Neuronal stem cell (in vitro differentiated cells): Measurements from ENCODE around the gene APMAP.
A peak's percentile ranks its signal among the peaks of the same experiment; 100 is the strongest.

Source experiments
- DNase-seq: peaks from one replicate; pipeline ENCODE4 v3.0.0-alpha.2; 2013; ENCODE audit warnings: low spot score
- H2AFZ ChIP-seq: one replicate; pipeline ENCODE4 v1.6.1; 2013; ENCODE audit warnings: mild to moderate bottlenecking, low read length, inconsistent platforms
- H2AK5ac ChIP-seq: 2 replicates; pipeline ENCODE4 v1.6.1; 2013; ENCODE audit warnings: low read depth, mild to moderate bottlenecking, inconsistent platforms, low read length, moderate library complexity, mixed read lengths
- H2BK120ac ChIP-seq: 2 replicates; pipeline ENCODE4 v1.6.1; 2013; ENCODE audit warnings: low read depth, mild to moderate bottlenecking, inconsistent platforms, low read length, moderate library complexity, mixed read lengths
- H2BK12ac ChIP-seq: one replicate; pipeline ENCODE4 v1.6.1; 2013; ENCODE audit warnings: low read length, inconsistent platforms
- H2BK15ac ChIP-seq: 2 replicates; pipeline ENCODE4 v1.6.1; 2013; ENCODE audit warnings: mild to moderate bottlenecking, low read length, inconsistent platforms, mixed read lengths
- H2BK5ac ChIP-seq: one replicate; pipeline ENCODE4 v1.6.1; 2013; ENCODE audit warnings: inconsistent platforms, mild to moderate bottlenecking, low read length, moderate library complexity
- H3K14ac ChIP-seq: one replicate; pipeline ENCODE4 v1.6.1; 2013; ENCODE audit warnings: low read length, inconsistent platforms
- H3K18ac ChIP-seq: 2 replicates; pipeline ENCODE4 v1.6.1; 2013; ENCODE audit warnings: low read length, inconsistent platforms
- H3K23ac ChIP-seq: 2 replicates; pipeline ENCODE4 v1.6.1; 2013; ENCODE audit warnings: low read depth, mild to moderate bottlenecking, mixed read lengths, low read length, inconsistent platforms; ENCODE audit not compliant: poor library complexity
- H3K27ac ChIP-seq: replicated peaks from 3 replicates; pipeline ENCODE4 v1.5.1; 2013; ENCODE audit warnings: low read length, inconsistent platforms
- H3K27me3 ChIP-seq, 3 experiments: 2 replicates each; pipeline ENCODE4 v1.6.1; 2013; ENCODE audit warnings: low read length in 3 of 3, mild to moderate bottlenecking in 2 of 3, inconsistent platforms in 1 of 3, low read depth in 1 of 3, mixed read lengths in 1 of 3, moderate library complexity in 1 of 3; ENCODE audit not compliant: control insufficient read depth in 3 of 3, insufficient read depth in 3 of 3
- H3K36me3 ChIP-seq, 2 donors: replicated peaks in 1 of 2; 2 replicates each; pipeline ENCODE4 v1.6.1; 2013; ENCODE audit warnings: low read length in 2 of 2; ENCODE audit not compliant: control insufficient read depth in 2 of 2, insufficient read depth in 2 of 2
- H3K4ac ChIP-seq: 2 replicates; pipeline ENCODE4 v1.6.1; 2013; ENCODE audit warnings: inconsistent platforms, mild to moderate bottlenecking, low read length, moderate library complexity
- H3K4me1 ChIP-seq, 2 donors: 1 replicate in 1 of 2; 2 replicates in 1 of 2; pipeline ENCODE4 v1.6.1; 2013; ENCODE audit warnings: low read length in 2 of 2, low read depth in 1 of 2; ENCODE audit not compliant: control insufficient read depth in 2 of 2, insufficient read depth in 1 of 2
- H3K4me2 ChIP-seq: one replicate; pipeline ENCODE4 v1.6.1; 2013; ENCODE audit warnings: mild to moderate bottlenecking, low read length, inconsistent platforms; ENCODE audit not compliant: insufficient read depth, poor library complexity, severe bottlenecking
- H3K4me3 ChIP-seq, 2 donors: 2 replicates each; pipeline ENCODE4 v1.5.1; 2013; ENCODE audit warnings: low read length in 2 of 2, mild to moderate bottlenecking in 2 of 2, inconsistent platforms in 1 of 2, moderate library complexity in 1 of 2
- H3K79me1 ChIP-seq: one replicate; pipeline ENCODE4 v1.6.1; 2013; ENCODE audit warnings: low read depth, mild to moderate bottlenecking, inconsistent platforms, low read length, moderate library complexity
- H3K9ac ChIP-seq: one replicate; pipeline ENCODE4 v1.6.1; 2013; ENCODE audit warnings: mild to moderate bottlenecking, low read depth, low read length, inconsistent platforms; ENCODE audit not compliant: poor library complexity
- H3K9me3 ChIP-seq, 2 donors: replicated peaks in 1 of 2; 2 replicates each; pipeline versions ENCODE3 to v1.6.1; 2013; ENCODE audit warnings: low read length in 2 of 2, mild to moderate bottlenecking in 2 of 2, inconsistent platforms in 1 of 2, low read depth in 1 of 2, mixed read lengths in 1 of 2, moderate library complexity in 1 of 2; ENCODE audit not compliant: control insufficient read depth in 2 of 2, insufficient read depth in 1 of 2
- H4K8ac ChIP-seq: one replicate; pipeline ENCODE4 v1.6.1; 2013; ENCODE audit warnings: low read depth, mild to moderate bottlenecking, inconsistent platforms, low read length, moderate library complexity
- H4K91ac ChIP-seq: one replicate; pipeline ENCODE4 v1.6.1; 2013; ENCODE audit warnings: low read length, low read depth, mild to moderate bottlenecking, inconsistent platforms; ENCODE audit not compliant: poor library complexity
- WGBS, 2 donors: extraction: QIAGEN DNeasy Blood & Tissue Kit; methylation state at CpG; one replicate each; pipeline ENCODE4 v1.1.7; 2013; ENCODE audit warnings: missing lambda C conversion rate in 2 of 2, mixed read lengths in 1 of 2; ENCODE audit not compliant: insufficient read length in 2 of 2, insufficient replicate concordance in 1 of 2; ENCODE audit errors: extremely low coverage in 2 of 2; 5-methylcytosine and 5-hydroxymethylcytosine counted together

The APMAP gene

GRCh38 chr20:25032478-25033264, 40.1 kb upstream of the APMAP start:
- Histone ChIP-seq H3K9me3 (peaks cover 0 to 2% of the 10 kb centered on the region in 2 donors), H3K18ac (peak overlapping the region; percentile 93), H2AK5ac (no peak overlapping the region), H3K27me3 (peaks cover 0 to 2% (median 0%) of the 10 kb centered on the region in 3 experiments), H3K23ac (no peak overlapping the region), H3K4me1 (peaks cover 11 to 24% of the 10 kb centered on the region in 2 donors), H3K14ac (no peak overlapping the region), H3K36me3 (no peaks in the 10 kb centered on the region), H2BK120ac (no peak overlapping the region), H2BK5ac (no peak overlapping the region), H3K4me3 (no peak overlapping the region), H3K4me2 (no peak overlapping the region), H3K79me1 (no peaks in the 10 kb centered on the region), H3K27ac (peak overlapping the region; percentile 55), H2AFZ (peak overlapping the region; percentile 87), H3K9ac (no peak overlapping the region), H4K91ac (no peak overlapping the region), H2BK15ac (no peak overlapping the region), H4K8ac (no peak overlapping the region), H3K4ac (no peak overlapping the region), H2BK12ac (no peak overlapping the region)
- DNase-seq = peak; percentile 40
- no CpG with 5 or more reads among the region's 29 CpGs for WGBS, 2 donors

DNA sequence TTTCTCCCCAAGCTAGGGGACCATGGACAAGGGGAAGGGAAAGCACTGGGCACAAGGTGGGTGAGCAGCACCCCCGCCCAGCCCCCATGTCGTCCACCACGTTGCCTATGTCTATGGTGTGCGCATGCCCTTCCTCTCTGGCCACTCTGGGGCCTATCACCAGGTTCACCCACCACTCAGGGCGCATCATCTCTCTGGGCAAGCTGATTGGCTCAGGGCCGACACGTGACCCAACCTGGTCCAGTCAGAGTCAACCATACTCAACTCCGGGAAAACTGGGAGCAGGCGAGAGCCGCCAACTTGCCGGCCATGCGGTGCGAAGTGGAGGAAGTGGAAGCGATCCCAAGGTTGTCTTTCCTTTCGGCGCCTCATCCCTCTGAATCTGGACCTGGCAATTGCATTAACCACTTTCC, 39.5 kb upstream of the APMAP start:
- no peaks in the 10 kb centered on the region for H3K79me1 ChIP-seq
- H3K4ac ChIP-seq = no peak overlapping the region
- no peak overlapping the region for H3K4me2 ChIP-seq
- H2AK5ac ChIP-seq = peak overlapping the region; percentile 68
- H2BK120ac ChIP-seq = no peak overlapping the region
- no peak overlapping the region for H4K8ac ChIP-seq
- WGBS, 2 donors = no CpG with 5 or more reads among the region's 16 CpGs
- peak overlapping the region; percentile 94 for H2BK12ac ChIP-seq
- H3K9me3 ChIP-seq = peaks cover 0 to 2% of the 10 kb centered on the region in 2 donors
- H4K91ac ChIP-seq = no peak overlapping the region
- peak overlapping the region; percentile 21 for H3K27ac ChIP-seq
- DNase-seq = no peak
- peak overlapping the region; percentile 53 for H2BK5ac ChIP-seq
- H2AFZ ChIP-seq = peak overlapping the region; percentile 87
- H3K9ac ChIP-seq = peak overlapping the region; percentile 12
- peak overlapping the region; percentile 93 for H3K18ac ChIP-seq
- H2BK15ac ChIP-seq = peak overlapping the region; percentile 90
- peaks cover 11 to 24% of the 10 kb centered on the region in 2 donors for H3K4me1 ChIP-seq
- H3K36me3 ChIP-seq = no peaks in the 10 kb centered on the region
- peak overlapping the region; percentile 95 for H3K23ac ChIP-seq
- H3K4me3 ChIP-seq = no peak overlapping the region
- H3K14ac ChIP-seq = no peak overlapping the region
- H3K27me3 ChIP-seq = peaks cover 0 to 2% (median 0%) of the 10 kb centered on the region in 3 experiments

GRCh38 chr20:25031241-25031640, 38.7 kb upstream of the APMAP start:
- Histone ChIP-seq H3K79me1 (no peaks in the 10 kb centered on the region), H2BK5ac (no peak overlapping the region), H2BK15ac (no peak overlapping the region), H3K4me2 (no peak overlapping the region), H3K4ac (no peak overlapping the region), H3K14ac (no peak overlapping the region), H3K4me3 (no peak overlapping the region), H3K9ac (no peak overlapping the region), H3K27me3 (peaks cover 0 to 2% (median 0%) of the 10 kb centered on the region in 3 experiments), H3K27ac (no peak overlapping the region), H2AFZ (no peak overlapping the region), H4K91ac (no peak overlapping the region), H2BK12ac (no peak overlapping the region), H3K4me1 (peaks cover 11 to 23% of the 10 kb centered on the region in 2 donors), H3K36me3 (no peaks in the 10 kb centered on the region), H3K9me3 (peaks cover 0 to 2% of the 10 kb centered on the region in 2 donors), H3K18ac (no peak overlapping the region), H3K23ac (no peak overlapping the region), H2BK120ac (no peak overlapping the region), H2AK5ac (no peak overlapping the region), H4K8ac (no peak overlapping the region)
- WGBS, 2 donors = no CpG with 5 or more reads among the region's 3 CpGs
- no peak for DNase-seq

DNA sequence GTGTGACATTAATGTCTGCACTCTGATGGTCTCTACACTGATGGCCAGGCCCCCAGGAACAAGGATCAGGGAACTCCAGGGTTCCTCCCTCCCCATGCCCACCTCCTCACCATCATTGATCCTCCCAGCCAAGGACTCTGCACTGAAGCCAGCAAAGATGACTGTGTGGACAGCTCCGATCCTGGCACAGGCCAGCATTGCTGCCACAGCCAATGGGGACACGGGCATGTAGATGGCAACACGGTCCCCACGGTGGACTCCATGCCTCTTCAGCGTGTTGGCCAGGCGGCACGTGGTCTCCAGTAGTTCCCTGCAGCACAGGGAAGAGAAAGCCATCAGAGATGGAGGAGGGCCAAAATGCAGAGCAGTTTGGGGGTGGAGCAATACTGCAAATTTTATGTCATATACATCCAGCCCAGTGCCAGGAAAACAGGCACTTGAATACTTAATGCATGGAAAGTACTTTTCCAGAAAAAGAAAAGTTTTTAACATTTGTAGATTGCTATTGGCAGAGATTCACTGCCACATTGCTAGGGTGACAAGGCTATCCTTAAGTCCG, 38.2 kb upstream of the APMAP start:
- Histone ChIP-seq H3K9ac (no peak overlapping the region), H3K14ac (peak overlapping the region; percentile 91), H3K27ac (no peak overlapping the region), H2AK5ac (peak overlapping the region; percentile 3), H3K9me3 (peaks cover 0 to 2% of the 10 kb centered on the region in 2 donors), H3K4me2 (no peak overlapping the region), H3K79me1 (no peaks in the 10 kb centered on the region), H3K4me3 (no peak overlapping the region), H2AFZ (no peak overlapping the region), H3K27me3 (no peaks in the 10 kb centered on the region), H3K4me1 (peaks cover 11 to 18% of the 10 kb centered on the region in 2 donors), H3K18ac (no peak overlapping the region), H3K23ac (peak overlapping the region; percentile 81), H2BK120ac (no peak overlapping the region), H2BK15ac (no peak overlapping the region), H4K8ac (no peak overlapping the region), H2BK12ac (peak overlapping the region; percentile 93), H3K4ac (no peak overlapping the region), H3K36me3 (no peaks in the 10 kb centered on the region), H2BK5ac (no peak overlapping the region), H4K91ac (no peak overlapping the region)
- no peak for DNase-seq
- WGBS, 2 donors = no CpG with 5 or more reads among the region's 8 CpGs
